HFFc6 (cell line): Measurements from ENCODE around the gene NDEL1. TPM values are rescaled to one million over a fixed set of nuclear protein-coding genes. Genes with fewer than 3 reads are reported as not detected.

Experiments
- DNase-seq: peaks from one replicate; pipeline ENCODE4 v3.0.0-alpha.2; 2018
- H3K27ac Mint-ChIP-seq: 2 replicates; pipeline ENCODE4 v1.8.0; 2020; ENCODE audit warnings: mild to moderate bottlenecking, mixed read lengths
- H3K27me3 Mint-ChIP-seq: 2 replicates; pipeline ENCODE4 v1.8.0; 2021; ENCODE audit warnings: mild to moderate bottlenecking, moderate library complexity, mixed read lengths; ENCODE audit not compliant: insufficient read depth
- H3K36me3 Mint-ChIP-seq: 2 replicates; pipeline ENCODE4 v1.8.0; 2021; ENCODE audit warnings: low read depth, mixed read lengths
- H3K4me1 Mint-ChIP-seq: 2 replicates; pipeline ENCODE4 v1.8.0; 2020; ENCODE audit warnings: low read depth, mixed read lengths
- H3K4me3 Mint-ChIP-seq: 2 replicates; pipeline ENCODE4 v1.8.0; 2020; ENCODE audit warnings: mild to moderate bottlenecking, moderate library complexity, mixed read lengths
- H3K9me3 Mint-ChIP-seq: 2 replicates; pipeline ENCODE4 v1.8.0; 2020; ENCODE audit warnings: mild to moderate bottlenecking, mixed read lengths
- long read RNA-seq: library from polyadenylated mRNA; unstranded; transcript quantifications from one replicate; pipeline ENCODE4 v2.0.0, GENCODE V29; 2019
- total RNA-seq, 6 experiments: library from RNA; stranded (reverse); fragmentation: NEBNext Ultra II Directional; extraction: Animal tissue kit (Norgen Biotek cat#: 25700); gene quantifications; 2 replicates in 1 of 6; 3 replicates in 5 of 6; pipeline ENCODE4 v1.2.3, GENCODE V29; 2021
- TF ChIP-seq, protein P1 (sequence below): fragments of 200-600 bp; sonication (generic); IDR thresholded peaks from 2 replicates; pipeline ENCODE4 v1.5.0; 2021; ENCODE audit warnings: antibody characterized with exemption, mild to moderate bottlenecking

The NDEL1 gene, protein sequence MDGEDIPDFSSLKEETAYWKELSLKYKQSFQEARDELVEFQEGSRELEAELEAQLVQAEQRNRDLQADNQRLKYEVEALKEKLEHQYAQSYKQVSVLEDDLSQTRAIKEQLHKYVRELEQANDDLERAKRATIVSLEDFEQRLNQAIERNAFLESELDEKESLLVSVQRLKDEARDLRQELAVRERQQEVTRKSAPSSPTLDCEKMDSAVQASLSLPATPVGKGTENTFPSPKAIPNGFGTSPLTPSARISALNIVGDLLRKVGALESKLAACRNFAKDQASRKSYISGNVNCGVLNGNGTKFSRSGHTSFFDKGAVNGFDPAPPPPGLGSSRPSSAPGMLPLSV
- 10 to 100 TPM; 65.4 to 79.1 (median 69.2) TPM for total RNA-seq
- long read RNA-seq, transcript NDEL1-203 (10 exons, 1,858 nt) = minor isoform, 28 of 93 reads
- long read RNA-seq, transcript NDEL1-201 (9 exons, 2,372 nt) = major isoform, 39 of 93 reads
- long read RNA-seq, partial matches to known transcripts = 11 of 93 reads
- long read RNA-seq, other reads (novel, unspliced or antisense) = 13 of 93 reads

DNA sequence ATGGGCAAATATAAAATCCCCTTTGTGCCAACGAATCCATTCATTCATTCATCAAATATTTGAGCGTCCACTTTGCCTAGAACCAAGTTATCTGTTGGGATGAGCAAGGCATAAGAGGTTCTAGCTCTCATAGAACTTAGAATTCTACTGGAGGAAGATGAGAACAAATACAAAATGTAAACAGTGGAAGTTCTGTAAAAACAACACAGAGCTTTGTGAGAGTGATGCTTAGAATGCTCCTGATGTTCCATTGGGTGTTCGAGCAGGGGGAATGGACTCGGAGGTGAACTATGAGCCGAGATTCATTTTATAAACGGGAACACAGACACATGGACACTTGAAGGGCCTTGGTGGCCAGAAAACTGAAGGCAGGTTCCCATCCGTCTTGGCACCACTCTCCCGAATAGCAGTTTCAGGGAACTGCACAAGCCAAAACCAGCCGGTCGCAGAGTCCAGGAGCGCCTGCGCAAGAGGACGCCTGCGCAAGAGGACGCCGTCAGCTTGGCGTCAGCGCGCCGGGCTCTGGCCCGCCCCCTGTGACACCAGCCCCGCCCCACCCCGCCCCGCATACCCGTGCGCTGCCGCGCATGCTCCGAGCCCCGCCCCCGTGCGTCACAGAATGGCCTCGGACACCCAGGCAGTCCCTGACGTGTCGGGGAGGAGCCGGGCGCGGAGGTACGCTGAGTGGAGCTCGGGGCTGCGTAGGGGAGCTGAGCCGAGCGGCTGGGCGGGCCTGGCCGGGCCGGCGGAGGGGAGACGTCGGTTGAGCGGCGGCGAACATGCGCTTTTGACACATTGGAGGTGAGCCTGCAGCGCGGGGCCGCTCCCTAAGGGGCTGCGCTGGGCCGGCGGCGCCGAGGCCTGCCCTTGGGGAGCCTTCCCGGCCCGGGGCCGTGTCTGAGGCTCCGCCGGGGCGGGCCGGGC, at the start of gene NDEL1:
Gene NDEL1, plus strand, starts transcription at position 640 of the 924 bp plus-strand sequence. CDS start 8,388 bp downstream, outside the sequence.
- H3K27me3 Mint-ChIP-seq = peaks cover 1% of the 10 kb centered on the region
- no peaks in the 10 kb centered on the region for H3K9me3 Mint-ChIP-seq
- H3K36me3 Mint-ChIP-seq = peaks cover 15% of the 10 kb centered on the region
- peak within 1 kb of the TSS; percentile 98 for H3K4me3 Mint-ChIP-seq
- peaks cover 26% of the 10 kb centered on the region for H3K4me1 Mint-ChIP-seq
- TF ChIP-seq, protein P1, sequence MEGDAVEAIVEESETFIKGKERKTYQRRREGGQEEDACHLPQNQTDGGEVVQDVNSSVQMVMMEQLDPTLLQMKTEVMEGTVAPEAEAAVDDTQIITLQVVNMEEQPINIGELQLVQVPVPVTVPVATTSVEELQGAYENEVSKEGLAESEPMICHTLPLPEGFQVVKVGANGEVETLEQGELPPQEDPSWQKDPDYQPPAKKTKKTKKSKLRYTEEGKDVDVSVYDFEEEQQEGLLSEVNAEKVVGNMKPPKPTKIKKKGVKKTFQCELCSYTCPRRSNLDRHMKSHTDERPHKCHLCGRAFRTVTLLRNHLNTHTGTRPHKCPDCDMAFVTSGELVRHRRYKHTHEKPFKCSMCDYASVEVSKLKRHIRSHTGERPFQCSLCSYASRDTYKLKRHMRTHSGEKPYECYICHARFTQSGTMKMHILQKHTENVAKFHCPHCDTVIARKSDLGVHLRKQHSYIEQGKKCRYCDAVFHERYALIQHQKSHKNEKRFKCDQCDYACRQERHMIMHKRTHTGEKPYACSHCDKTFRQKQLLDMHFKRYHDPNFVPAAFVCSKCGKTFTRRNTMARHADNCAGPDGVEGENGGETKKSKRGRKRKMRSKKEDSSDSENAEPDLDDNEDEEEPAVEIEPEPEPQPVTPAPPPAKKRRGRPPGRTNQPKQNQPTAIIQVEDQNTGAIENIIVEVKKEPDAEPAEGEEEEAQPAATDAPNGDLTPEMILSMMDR = no peak
- peak; percentile 96 for DNase-seq
- peak within 1 kb of the TSS; percentile 95 for H3K27ac Mint-ChIP-seq

GRCh38 chr17:8386841-8387240, 48.8 kb upstream of the NDEL1 start:
- TF ChIP-seq, protein P1 = no peak

DNA sequence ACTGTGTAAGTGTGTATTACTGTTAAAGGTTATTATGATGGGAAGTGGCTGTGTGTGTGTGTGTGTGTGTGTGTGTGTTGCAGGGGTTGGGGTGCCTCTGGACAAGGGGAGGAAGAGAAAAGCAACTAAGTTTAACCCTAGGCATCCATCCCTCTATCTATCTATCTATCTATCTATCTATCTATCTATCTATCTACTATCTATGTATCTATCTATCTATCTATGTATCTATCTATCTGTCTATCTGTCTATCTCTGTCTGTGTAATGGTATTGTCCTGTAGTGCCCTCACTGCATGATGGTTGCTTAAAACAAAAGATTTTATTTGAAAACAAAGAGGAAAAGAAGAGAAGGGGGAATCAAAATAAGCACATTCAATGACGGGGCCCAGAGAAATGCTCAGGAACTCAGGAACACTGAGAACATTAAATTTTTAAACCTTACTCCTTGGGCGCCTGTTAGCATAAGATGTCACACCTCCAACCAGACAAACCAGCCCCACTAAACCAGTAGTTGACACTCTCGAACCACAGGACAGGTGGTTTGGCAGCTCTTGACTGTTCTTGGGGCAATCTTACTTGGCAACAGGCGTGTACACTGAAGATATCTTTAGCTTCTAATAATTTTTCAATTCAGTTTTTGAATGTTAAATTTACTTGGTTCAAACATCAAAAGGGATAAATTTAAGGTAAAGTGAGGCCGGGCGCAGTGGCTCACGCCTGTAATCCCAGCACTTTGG, 47.6 kb upstream of the NDEL1 start:
- H3K27ac Mint-ChIP-seq = no peak overlapping the region
- peaks cover 37% of the 10 kb centered on the region for H3K4me1 Mint-ChIP-seq
- peaks cover 5% of the 10 kb centered on the region for H3K36me3 Mint-ChIP-seq

More at GRCh38 chr17:8386841-8387240, 48.8 kb upstream of the NDEL1 start:
- DNase-seq = no peak
- H3K27ac Mint-ChIP-seq = peak overlapping the region; percentile 49
- peaks cover 37% of the 10 kb centered on the region for H3K4me1 Mint-ChIP-seq
- H3K36me3 Mint-ChIP-seq = peaks cover 17% of the 10 kb centered on the region
- peaks cover 9% of the 10 kb centered on the region for H3K27me3 Mint-ChIP-seq
- H3K9me3 Mint-ChIP-seq = no peaks in the 10 kb centered on the region; the same call in 1 of the 2 replicates
- H3K4me3 Mint-ChIP-seq = no peak overlapping the region

DNA sequence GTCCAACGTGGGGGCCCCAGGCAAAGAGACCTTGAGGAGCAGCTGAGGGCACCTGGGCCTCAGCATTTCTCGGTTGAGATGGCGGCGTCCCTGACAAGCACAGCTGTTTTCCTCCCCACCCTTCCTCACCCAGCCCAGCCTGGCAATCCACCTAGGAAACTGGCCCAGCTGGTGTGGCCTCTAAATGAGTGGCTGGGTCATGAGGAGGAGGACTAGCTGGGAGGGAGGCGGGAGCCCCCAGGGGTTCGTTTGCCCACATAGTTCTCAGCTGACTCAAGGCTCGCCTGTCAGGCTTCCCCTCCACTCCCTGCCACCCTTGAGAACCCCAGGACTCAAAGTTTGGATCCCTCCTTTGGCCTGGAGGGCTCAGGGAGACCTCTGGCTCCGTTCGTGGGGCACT, 44.0 kb upstream of the NDEL1 start:
- H3K27me3 Mint-ChIP-seq = peaks cover 8% of the 10 kb centered on the region
- H3K4me1 Mint-ChIP-seq = peaks cover 21% of the 10 kb centered on the region
- no peaks in the 10 kb centered on the region for H3K9me3 Mint-ChIP-seq
- no peaks in the 10 kb centered on the region for H3K36me3 Mint-ChIP-seq
- H3K27ac Mint-ChIP-seq = no peak overlapping the region
- no peak overlapping the region; the same call in 1 of the 2 replicates for H3K4me3 Mint-ChIP-seq
- TF ChIP-seq, protein P1 = no peak
- no peak for DNase-seq

More for the DNA sequence above, 47.6 kb upstream of the NDEL1 start:
- DNase-seq = no peak
- TF ChIP-seq, protein P1 = no peak
- H3K4me3 Mint-ChIP-seq = no peak overlapping the region
- H3K9me3 Mint-ChIP-seq = no peaks in the 10 kb centered on the region
- H3K27me3 Mint-ChIP-seq = peaks cover 5% of the 10 kb centered on the region

GRCh38 chr17:8392274-8392673, 43.4 kb upstream of the NDEL1 start:
- H3K36me3 Mint-ChIP-seq = no peaks in the 10 kb centered on the region
- TF ChIP-seq, protein P1 = no peak
- peaks cover 19% of the 10 kb centered on the region for H3K4me1 Mint-ChIP-seq
- H3K4me3 Mint-ChIP-seq = no peak overlapping the region; the same call in 1 of the 2 replicates
- H3K27me3 Mint-ChIP-seq = peaks cover 11% of the 10 kb centered on the region
- H3K27ac Mint-ChIP-seq = no peak overlapping the region
- no peaks in the 10 kb centered on the region for H3K9me3 Mint-ChIP-seq
- DNase-seq = no peak
